RWPE1 (cell line): ENCODE results near the gene TMEM231.
"Not testable (repeated sequence)": the region's sequence is repeated elsewhere in the genome, so short reads cannot be mapped to it uniquely, and the experiment has no call there.

ENCODE experiments used
- CTCF ChIA-PET: fragments of 350-600 bp; sonication (Branson Sonifier 250); formaldehyde crosslinking; extraction: SDS; loops from one replicate; lab custom pipeline; 2021; lab: Yijun Ruan, JAX
- POLR2A ChIA-PET: fragments of 400-600 bp; formaldehyde crosslinking; extraction: SDS; loops from one replicate; lab custom pipeline; 2020; ENCODE audit warnings: antibody characterized with exemption; ENCODE audit not compliant: low non-redundant PET; lab: Yijun Ruan, JAX
- DNase-seq: peaks from one replicate; pipeline ENCODE4 v3.0.0; 2012; ENCODE audit warnings: low spot score
- H3K27ac ChIP-seq: fragments of 450-650 bp; 2 replicates; pipeline ENCODE4 v1.5.1; 2017
- TF ChIP-seq, protein P1 (sequence below): fragments of 450-650 bp; conservative IDR thresholded peaks from 2 replicates; pipeline ENCODE4 v1.5.1; 2017; ENCODE audit warnings: low read depth, mild to moderate bottlenecking

Gene TMEM231

GRCh38 chr16:75519175-75519574 lies 36.9 kb downstream of the TMEM231 start:
- H3K27ac ChIP-seq: no peak overlapping the region
- DNase-seq: no peak
- TF ChIP-seq, protein P1, sequence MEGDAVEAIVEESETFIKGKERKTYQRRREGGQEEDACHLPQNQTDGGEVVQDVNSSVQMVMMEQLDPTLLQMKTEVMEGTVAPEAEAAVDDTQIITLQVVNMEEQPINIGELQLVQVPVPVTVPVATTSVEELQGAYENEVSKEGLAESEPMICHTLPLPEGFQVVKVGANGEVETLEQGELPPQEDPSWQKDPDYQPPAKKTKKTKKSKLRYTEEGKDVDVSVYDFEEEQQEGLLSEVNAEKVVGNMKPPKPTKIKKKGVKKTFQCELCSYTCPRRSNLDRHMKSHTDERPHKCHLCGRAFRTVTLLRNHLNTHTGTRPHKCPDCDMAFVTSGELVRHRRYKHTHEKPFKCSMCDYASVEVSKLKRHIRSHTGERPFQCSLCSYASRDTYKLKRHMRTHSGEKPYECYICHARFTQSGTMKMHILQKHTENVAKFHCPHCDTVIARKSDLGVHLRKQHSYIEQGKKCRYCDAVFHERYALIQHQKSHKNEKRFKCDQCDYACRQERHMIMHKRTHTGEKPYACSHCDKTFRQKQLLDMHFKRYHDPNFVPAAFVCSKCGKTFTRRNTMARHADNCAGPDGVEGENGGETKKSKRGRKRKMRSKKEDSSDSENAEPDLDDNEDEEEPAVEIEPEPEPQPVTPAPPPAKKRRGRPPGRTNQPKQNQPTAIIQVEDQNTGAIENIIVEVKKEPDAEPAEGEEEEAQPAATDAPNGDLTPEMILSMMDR: no peak
- ChIA-PET CTCF (interaction anchor here (0.7 kb wide), 1 partner anchor 12 kb away, joined by 3 read pairs; no protein-coding TSS in a partner anchor), POLR2A (no interaction called here)

GRCh38 chr16:75516189-75516966 lies 39.7 kb downstream of the TMEM231 start:
- CTCF ChIA-PET: interaction anchor here (0.6 to 1.4 kb wide), 7 partner anchors 16 to 606 kb away, joined by 3 to 8 read pairs (median 3); no protein-coding TSS in a partner anchor
- peak overlapping the region; percentile 80 for H3K27ac ChIP-seq
- POLR2A ChIA-PET: interaction anchor here (0.9 to 1.1 kb wide), 2 partner anchors 10 to 37 kb away, joined by 3 read pairs; no protein-coding TSS in a partner anchor
- not testable (repeated sequence) for DNase-seq

DNA sequence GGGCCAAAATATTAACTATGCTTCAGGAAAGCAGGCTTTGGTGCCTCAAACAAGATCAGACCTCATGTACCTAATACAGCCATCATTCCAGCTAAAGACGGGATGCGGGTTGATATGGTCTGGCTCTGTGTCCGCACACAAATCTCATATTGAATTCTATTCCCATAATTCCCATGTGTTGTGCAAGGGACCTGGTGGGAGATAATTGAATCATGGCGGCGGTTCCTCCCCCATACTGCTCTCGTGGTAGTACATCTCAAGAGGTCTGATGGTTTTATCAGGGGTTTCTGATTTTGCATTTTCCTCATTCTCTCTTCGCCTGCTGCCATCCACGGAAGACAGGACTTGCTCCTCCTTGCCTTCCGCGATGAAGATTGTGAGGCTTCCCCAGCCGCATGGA lies 41.8 kb downstream of the TMEM231 start:
- TF ChIP-seq, protein P1: no peak
- no peak overlapping the region for H3K27ac ChIP-seq
- ChIA-PET CTCF (interaction anchor here (0.6 kb wide), 1 partner anchor 11 kb away, joined by 6 read pairs; no protein-coding TSS in a partner anchor), POLR2A (interaction anchor here (0.6 kb wide), 1 partner anchor 134 kb away, joined by 3 read pairs; no protein-coding TSS in a partner anchor)
- no peak for DNase-seq

GRCh38 chr16:75506574-75506973 lies 49.5 kb downstream of the TMEM231 start:
- peak overlapping the region; percentile 76 for H3K27ac ChIP-seq
- TF ChIP-seq, protein P1: no peak
- DNase-seq: peak; percentile 88
- ChIA-PET POLR2A (interaction anchor here (0.8 kb wide), 1 partner anchor 9 kb away, joined by 3 read pairs; no protein-coding TSS in a partner anchor), CTCF (interaction anchor here (1.5 kb wide), 1 partner anchor 41 kb away, joined by 4 read pairs; no protein-coding TSS in a partner anchor)

- no peak for DNase-seq
- CTCF ChIA-PET: interaction anchor here (1.5 kb wide), 1 partner anchor 41 kb away, joined by 4 read pairs; no protein-coding TSS in a partner anchor
- POLR2A ChIA-PET: interaction anchor here (0.6 to 0.8 kb wide), 2 partner anchors 10 to 11 kb away, joined by 3 to 4 read pairs; partner anchors contain the start of gene CHST6
- no peak overlapping the region for H3K27ac ChIP-seq
- TF ChIP-seq, protein P1: no peak
Observed at GRCh38 chr16:75506107-75506506, 49.9 kb downstream of the TMEM231 start.

DNA sequence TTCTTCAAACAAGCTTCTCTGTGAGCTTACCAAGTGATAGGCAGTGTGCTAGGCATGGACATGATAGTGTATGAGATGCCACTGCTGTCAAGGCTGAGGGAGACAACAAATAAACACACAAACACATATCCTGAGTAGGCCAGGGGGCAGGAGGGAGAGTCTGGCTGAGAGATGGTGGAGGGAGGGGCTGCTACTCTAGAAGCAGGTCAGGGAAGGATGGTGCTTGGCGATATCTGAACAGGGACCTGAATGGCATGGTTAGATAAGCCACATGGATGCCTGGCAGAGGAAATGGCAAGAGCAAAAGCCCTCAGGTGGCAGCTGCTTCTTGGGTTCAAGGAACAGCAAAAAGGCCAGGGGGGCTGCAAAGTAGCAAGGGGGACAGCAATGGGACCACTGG lies 52.3 kb downstream of the TMEM231 start:
- DNase-seq: no peak
- TF ChIP-seq, protein P1: no peak
- POLR2A ChIA-PET: no interaction called here
- CTCF ChIA-PET: interaction anchor here (0.7 kb wide), 1 partner anchor 11 kb away, joined by 6 read pairs; no protein-coding TSS in a partner anchor
- H3K27ac ChIP-seq: no peak overlapping the region
